ENCODE data around the gene AIPL1.

The AIPL1 gene

GRCh38 chr17:6480303-6480675 lies 45.4 kb upstream of the AIPL1 start:
- Histone ChIP-seq H3K4me3 (ENCODE audit: low read depth, low read length, poor library complexity, severe bottlenecking) (no peak overlapping the region), H3K27me3 (ENCODE audit: insufficient read depth, low read length) (peaks cover 5% of the 10 kb centered on the region; the same call in 1 of the 2 replicates)

GRCh38 chr17:6479622-6480302 lies 44.8 kb upstream of the AIPL1 start:
- no peaks in the 10 kb centered on the region for H3K4me1 ChIP-seq (ENCODE audit: insufficient read depth, low read length, severe bottlenecking)
- H3K4me2 ChIP-seq (ENCODE audit: low read length) = no peak overlapping the region
- H3F3A ChIP-seq (ENCODE audit: insufficient read depth, low read length) = no peaks in the 10 kb centered on the region
- H3K9me3 ChIP-seq (ENCODE audit: low read length) = no peaks in the 10 kb centered on the region
- no peaks in the 10 kb centered on the region for H4K20me1 ChIP-seq (ENCODE audit: insufficient read depth, low read length)
- H3K4me3 ChIP-seq (ENCODE audit: low read depth, low read length, poor library complexity, severe bottlenecking) = no peak overlapping the region
- TF ChIP-seq EZH2 (IDR thresholded peaks at IDR 0.05; ENCODE audit: borderline replicate concordance, low read length) (no peak), CTCF (IDR thresholded peaks at IDR 0.05; ENCODE audit: low read length) (no peak)
- no peaks in the 10 kb centered on the region for H3K9me2 ChIP-seq (ENCODE audit: low read depth, low read length)
- no peaks in the 10 kb centered on the region for H3K36me3 ChIP-seq (ENCODE audit: insufficient read depth, low read length)
- H2AFZ ChIP-seq (ENCODE audit: low read length) = no peak overlapping the region
- H3K9ac ChIP-seq (ENCODE audit: low read length) = no peak overlapping the region
- peaks cover 5% of the 10 kb centered on the region; the same call in 1 of the 2 replicates for H3K27me3 ChIP-seq (ENCODE audit: insufficient read depth, low read length)
- H3K79me2 ChIP-seq (ENCODE audit: insufficient read depth, low read length) = no peaks in the 10 kb centered on the region
- no peak overlapping the region for H3K27ac ChIP-seq (ENCODE audit: low read depth, low read length, poor library complexity, severe bottlenecking)

More at GRCh38 chr17:6480303-6480675, 45.4 kb upstream of the AIPL1 start:
- Histone ChIP-seq H3K79me2 (ENCODE audit: insufficient read depth, low read length) (no peaks in the 10 kb centered on the region), H3K4me1 (ENCODE audit: insufficient read depth, low read length, severe bottlenecking) (no peaks in the 10 kb centered on the region), H2AFZ (ENCODE audit: low read length) (no peak overlapping the region), H3K36me3 (ENCODE audit: insufficient read depth, low read length) (no peaks in the 10 kb centered on the region), H3K9me3 (ENCODE audit: low read length) (no peaks in the 10 kb centered on the region), H3K27ac (ENCODE audit: low read depth, low read length, poor library complexity, severe bottlenecking) (no peak overlapping the region), H3K9ac (ENCODE audit: low read length) (no peak overlapping the region), H3K4me2 (ENCODE audit: low read length) (no peak overlapping the region), H3K9me2 (ENCODE audit: low read depth, low read length) (no peaks in the 10 kb centered on the region), H4K20me1 (ENCODE audit: insufficient read depth, low read length) (no peaks in the 10 kb centered on the region), H3F3A (ENCODE audit: insufficient read depth, low read length) (no peaks in the 10 kb centered on the region)
- no peak for TF ChIP-seq CTCF (IDR thresholded peaks at IDR 0.05; ENCODE audit: low read length)
- TF ChIP-seq EZH2 (IDR thresholded peaks at IDR 0.05; ENCODE audit: borderline replicate concordance, low read length) = no peak

- Histone ChIP-seq H3F3A (ENCODE audit: insufficient read depth, low read length) (no peaks in the 10 kb centered on the region), H3K27me3 (ENCODE audit: insufficient read depth, low read length) (0 out of 2 replicates have a peak, but pooled peaks cover 5% of the 10 kb centered on the region), H2AFZ (ENCODE audit: low read length) (no peak overlapping the region), H3K4me3 (ENCODE audit: low read depth, low read length, poor library complexity, severe bottlenecking) (no peak overlapping the region), H3K4me1 (ENCODE audit: insufficient read depth, low read length, severe bottlenecking) (no peaks in the 10 kb centered on the region), H3K36me3 (ENCODE audit: insufficient read depth, low read length) (no peaks in the 10 kb centered on the region), H4K20me1 (ENCODE audit: insufficient read depth, low read length) (no peaks in the 10 kb centered on the region), H3K9ac (ENCODE audit: low read length) (no peak overlapping the region), H3K9me3 (ENCODE audit: low read length) (no peaks in the 10 kb centered on the region), H3K4me2 (ENCODE audit: low read length) (no peak overlapping the region), H3K27ac (ENCODE audit: low read depth, low read length, poor library complexity, severe bottlenecking) (no peak overlapping the region), H3K79me2 (ENCODE audit: insufficient read depth, low read length) (no peaks in the 10 kb centered on the region), H3K9me2 (ENCODE audit: low read depth, low read length) (no peaks in the 10 kb centered on the region)
- TF ChIP-seq EZH2 (IDR thresholded peaks at IDR 0.05; ENCODE audit: borderline replicate concordance, low read length) = no peak
These were observed 43.6 kb upstream of the AIPL1 start for GRCh38 chr17:6478486-6478885.

Measured in OCI-LY1 (cell line).